GM12875 (cell line): Measurements from ENCODE around the gene DAAM1.

Source experiments
- H3K4me3 ChIP-seq: one replicate; pipeline ENCODE4 v1.5.1; 2011; ENCODE audit warnings: low read depth, low read length, control low read depth
- TF ChIP-seq, protein P1 (sequence below): IDR thresholded peaks from 2 replicates; pipeline ENCODE4 v1.5.1; 2011; ENCODE audit warnings: low read depth, mild to moderate bottlenecking, control low read depth, inconsistent platforms, low read length, moderate library complexity, borderline replicate concordance; ENCODE audit not compliant: insufficient read depth

DAAM1 gene

GRCh38 chr14:59204305-59204704 is 15.8 kb downstream of the DAAM1 start:
- H3K4me3 ChIP-seq, result no peak overlapping the region
- TF ChIP-seq, protein P1, sequence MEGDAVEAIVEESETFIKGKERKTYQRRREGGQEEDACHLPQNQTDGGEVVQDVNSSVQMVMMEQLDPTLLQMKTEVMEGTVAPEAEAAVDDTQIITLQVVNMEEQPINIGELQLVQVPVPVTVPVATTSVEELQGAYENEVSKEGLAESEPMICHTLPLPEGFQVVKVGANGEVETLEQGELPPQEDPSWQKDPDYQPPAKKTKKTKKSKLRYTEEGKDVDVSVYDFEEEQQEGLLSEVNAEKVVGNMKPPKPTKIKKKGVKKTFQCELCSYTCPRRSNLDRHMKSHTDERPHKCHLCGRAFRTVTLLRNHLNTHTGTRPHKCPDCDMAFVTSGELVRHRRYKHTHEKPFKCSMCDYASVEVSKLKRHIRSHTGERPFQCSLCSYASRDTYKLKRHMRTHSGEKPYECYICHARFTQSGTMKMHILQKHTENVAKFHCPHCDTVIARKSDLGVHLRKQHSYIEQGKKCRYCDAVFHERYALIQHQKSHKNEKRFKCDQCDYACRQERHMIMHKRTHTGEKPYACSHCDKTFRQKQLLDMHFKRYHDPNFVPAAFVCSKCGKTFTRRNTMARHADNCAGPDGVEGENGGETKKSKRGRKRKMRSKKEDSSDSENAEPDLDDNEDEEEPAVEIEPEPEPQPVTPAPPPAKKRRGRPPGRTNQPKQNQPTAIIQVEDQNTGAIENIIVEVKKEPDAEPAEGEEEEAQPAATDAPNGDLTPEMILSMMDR, result no peak

GRCh38 chr14:59206892-59207291 is 18.4 kb downstream of the DAAM1 start:
- no peak overlapping the region for H3K4me3 ChIP-seq
- TF ChIP-seq, protein P1, result no peak

DNA sequence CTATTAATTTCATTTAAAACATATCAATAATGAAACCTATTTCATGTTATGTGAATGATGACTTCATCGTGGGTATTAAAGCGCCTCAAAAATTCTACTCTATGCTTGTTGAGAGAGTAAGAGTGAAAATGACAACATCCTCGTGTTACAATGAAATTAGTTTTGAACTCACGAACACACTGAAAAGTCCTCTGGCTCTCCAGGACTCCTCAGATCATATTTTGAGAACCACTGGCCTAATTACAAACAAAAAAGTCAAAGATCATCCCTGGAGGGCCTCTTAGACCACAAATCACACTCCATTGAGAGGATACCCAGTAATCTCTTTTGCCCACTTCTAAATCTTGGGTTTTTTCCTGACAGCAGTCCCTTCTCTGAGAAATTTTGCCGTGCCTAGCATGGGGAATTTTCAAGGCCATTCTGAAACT is 19.1 kb downstream of the DAAM1 start:
- no peak overlapping the region for H3K4me3 ChIP-seq
- TF ChIP-seq, protein P1, result no peak

DNA sequence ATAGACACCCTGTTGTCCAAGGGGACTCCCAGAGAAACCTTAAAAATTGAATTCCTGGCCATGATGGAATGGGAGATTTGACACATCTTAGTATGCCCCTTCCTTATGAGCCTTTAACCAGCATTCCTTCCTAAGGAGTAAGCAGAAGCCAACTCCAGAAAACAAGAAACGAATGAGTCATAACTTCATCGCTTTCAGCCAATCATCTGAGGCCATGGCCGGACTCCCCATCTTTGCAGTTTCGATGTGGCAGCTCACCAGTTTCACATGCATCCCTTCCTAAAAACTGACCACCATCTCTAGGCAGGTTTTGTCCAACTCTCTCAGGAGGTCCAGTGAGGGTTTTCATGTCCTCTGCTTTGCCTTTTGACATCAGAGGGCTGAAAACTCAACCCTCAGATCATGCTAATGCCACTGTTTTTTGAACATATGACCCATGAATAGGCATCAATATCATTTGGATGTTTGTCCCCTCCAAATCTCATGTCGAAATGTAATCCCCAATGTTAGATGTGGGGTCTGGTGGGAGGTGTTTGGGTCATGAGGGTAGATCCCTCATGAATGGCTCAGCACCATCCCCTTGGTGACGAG is 19.9 kb downstream of the DAAM1 start:
- H3K4me3 ChIP-seq, result no peak overlapping the region
- TF ChIP-seq, protein P1, result no peak

- TF ChIP-seq, protein P1, result no peak
- no peak overlapping the region for H3K4me3 ChIP-seq
Observed at GRCh38 chr14:59208954-59209353, 20.5 kb downstream of the DAAM1 start.

DNA sequence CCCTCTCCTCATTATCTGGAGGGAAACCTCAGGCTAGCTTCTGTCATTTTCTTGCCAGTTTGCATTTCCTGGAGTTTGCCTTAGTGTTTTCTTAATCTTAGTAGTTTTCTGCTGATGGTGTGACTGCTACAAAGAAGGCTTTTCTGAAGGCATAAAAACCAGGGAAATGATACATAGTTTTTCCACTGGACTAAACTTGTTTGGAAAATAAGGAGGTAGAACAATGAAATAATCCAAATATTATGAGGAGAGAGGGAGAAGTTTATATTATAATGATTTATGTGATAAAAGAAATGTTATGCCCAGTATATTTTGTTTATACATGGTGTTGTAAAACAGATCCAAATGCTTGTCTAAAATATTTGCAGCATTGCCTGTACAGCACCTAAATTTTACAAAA is 22.2 kb downstream of the DAAM1 start:
- TF ChIP-seq, protein P1, result no peak
- H3K4me3 ChIP-seq, result no peak overlapping the region
